ENCODE data around the gene RPTN. TPM values are rescaled to one million over a fixed set of nuclear protein-coding genes. Genes with fewer than 3 reads are reported as not detected.

Gene RPTN
- total RNA-seq, 6 donors from 2014 or later = not detected

DNA sequence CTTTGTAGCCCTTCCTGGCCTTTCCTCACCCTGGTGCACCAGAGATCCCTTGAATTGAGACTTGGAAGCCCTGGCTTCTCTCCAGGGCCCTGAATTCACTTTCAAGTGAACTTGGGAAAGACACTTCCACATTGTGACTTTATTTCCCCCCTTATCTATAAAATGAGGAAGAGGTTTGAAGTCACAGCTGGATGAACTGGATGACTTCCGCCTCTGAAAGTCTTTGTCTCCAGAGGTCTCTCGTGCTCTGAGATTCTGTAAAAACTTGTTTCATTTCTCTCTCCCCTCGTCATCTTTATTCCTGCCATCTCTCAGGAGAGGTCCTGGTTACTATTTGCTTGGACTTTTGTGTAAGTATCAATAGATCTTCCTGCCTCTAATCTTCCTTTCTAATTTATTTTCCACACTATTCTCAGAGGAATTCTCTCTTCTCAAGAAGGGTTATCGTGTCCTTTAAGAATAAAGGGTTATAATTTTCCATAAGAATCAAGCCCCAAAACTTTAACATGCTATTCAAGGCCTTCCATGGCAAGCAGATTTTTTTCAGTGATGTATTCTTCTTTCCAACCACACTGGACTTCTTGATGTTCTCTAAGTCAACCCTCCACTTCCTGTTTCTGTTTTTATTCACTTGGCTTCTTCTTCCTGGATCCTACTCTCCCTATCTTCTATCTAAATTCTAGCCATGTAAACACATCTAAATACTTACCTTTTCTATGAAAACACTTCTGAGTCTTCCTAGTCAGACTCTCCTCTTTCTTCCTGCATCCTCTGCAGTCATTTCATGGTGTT, 6.5 kb upstream of the RPTN start:
- H3K27me3 ChIP-seq = no peaks in the 10 kb centered on the region
- TF ChIP-seq, protein P1, sequence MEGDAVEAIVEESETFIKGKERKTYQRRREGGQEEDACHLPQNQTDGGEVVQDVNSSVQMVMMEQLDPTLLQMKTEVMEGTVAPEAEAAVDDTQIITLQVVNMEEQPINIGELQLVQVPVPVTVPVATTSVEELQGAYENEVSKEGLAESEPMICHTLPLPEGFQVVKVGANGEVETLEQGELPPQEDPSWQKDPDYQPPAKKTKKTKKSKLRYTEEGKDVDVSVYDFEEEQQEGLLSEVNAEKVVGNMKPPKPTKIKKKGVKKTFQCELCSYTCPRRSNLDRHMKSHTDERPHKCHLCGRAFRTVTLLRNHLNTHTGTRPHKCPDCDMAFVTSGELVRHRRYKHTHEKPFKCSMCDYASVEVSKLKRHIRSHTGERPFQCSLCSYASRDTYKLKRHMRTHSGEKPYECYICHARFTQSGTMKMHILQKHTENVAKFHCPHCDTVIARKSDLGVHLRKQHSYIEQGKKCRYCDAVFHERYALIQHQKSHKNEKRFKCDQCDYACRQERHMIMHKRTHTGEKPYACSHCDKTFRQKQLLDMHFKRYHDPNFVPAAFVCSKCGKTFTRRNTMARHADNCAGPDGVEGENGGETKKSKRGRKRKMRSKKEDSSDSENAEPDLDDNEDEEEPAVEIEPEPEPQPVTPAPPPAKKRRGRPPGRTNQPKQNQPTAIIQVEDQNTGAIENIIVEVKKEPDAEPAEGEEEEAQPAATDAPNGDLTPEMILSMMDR (IDR thresholded peaks at IDR 0.05) = no peak
- no peak for TF ChIP-seq EP300 (IDR thresholded peaks at IDR 0.05)
- TF ChIP-seq POLR2AphosphoS5 (IDR thresholded peaks at IDR 0.05) = no peak
- no peak for TF ChIP-seq POLR2A (IDR thresholded peaks at IDR 0.05)

DNA sequence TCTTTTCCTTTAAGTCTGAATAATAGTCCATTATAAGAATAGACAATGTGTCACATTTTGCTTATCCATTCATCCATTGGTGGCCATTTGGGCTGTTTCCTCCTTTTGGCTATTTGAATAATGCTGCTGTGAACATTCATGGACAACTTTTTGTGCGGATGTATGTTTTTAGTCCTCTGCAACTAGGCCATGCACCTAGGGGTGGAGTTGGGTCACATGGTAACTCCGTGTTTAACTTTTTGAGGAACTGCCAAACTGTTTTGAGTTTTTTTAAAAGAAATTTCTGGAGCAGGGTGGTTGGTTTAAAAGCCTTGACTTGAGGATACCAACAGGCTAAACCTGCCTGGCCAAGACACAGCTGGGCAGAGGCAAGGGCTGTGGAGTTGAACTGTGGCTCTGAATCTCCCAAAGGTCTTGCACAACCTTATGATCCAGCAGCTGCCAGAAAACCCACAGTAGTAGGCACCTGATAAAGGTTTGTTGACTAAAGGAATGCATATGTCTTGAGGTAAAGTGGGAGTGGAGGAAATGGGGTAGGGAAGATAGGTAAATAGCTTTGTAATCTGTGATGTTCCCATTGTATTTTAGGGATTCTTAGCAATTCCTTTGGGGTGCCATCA, 5.6 kb upstream of the RPTN start:
- Histone ChIP-seq H3K9me3 (no peaks in the 10 kb centered on the region), H3K36me3 (no peaks in the 10 kb centered on the region), H3K4me1 (peaks cover 2 to 19% (median 6%) of the 10 kb centered on the region in 4 donors), H3K27ac (peak overlapping the region in 1 of 4 donors; percentile 28), H3K4me3 (no peak overlapping the region), H3K27me3 (no peaks in the 10 kb centered on the region)
- 59 to 70% methylated on average over 2 of the region's 2 CpGs for WGBS, 2 donors
- no peak for ATAC-seq (ENCODE audit: low FRiP score in 2 of 2)
- DNase-seq = no peak
- TF ChIP-seq, protein P1 (IDR thresholded peaks at IDR 0.05) = no peak
- TF ChIP-seq POLR2AphosphoS5 (IDR thresholded peaks at IDR 0.05) (no peak), EP300 (IDR thresholded peaks at IDR 0.05) (no peak), POLR2A (IDR thresholded peaks at IDR 0.05) (no peak)

More for the DNA sequence above, 6.5 kb upstream of the RPTN start:
- Histone ChIP-seq H3K4me1 (peaks cover 5 to 22% (median 9%) of the 10 kb centered on the region in 4 donors), H3K27ac (peak overlapping the region in 1 of 4 donors; percentile 28), H3K4me3 (no peak overlapping the region), H3K36me3 (no peaks in the 10 kb centered on the region), H3K9me3 (no peaks in the 10 kb centered on the region)
- 71 to 84% methylated on average over 4 of the region's 4 CpGs for WGBS, 2 donors
- DNase-seq (no peak), ATAC-seq (ENCODE audit: low FRiP score in 2 of 2) (no peak)

DNA sequence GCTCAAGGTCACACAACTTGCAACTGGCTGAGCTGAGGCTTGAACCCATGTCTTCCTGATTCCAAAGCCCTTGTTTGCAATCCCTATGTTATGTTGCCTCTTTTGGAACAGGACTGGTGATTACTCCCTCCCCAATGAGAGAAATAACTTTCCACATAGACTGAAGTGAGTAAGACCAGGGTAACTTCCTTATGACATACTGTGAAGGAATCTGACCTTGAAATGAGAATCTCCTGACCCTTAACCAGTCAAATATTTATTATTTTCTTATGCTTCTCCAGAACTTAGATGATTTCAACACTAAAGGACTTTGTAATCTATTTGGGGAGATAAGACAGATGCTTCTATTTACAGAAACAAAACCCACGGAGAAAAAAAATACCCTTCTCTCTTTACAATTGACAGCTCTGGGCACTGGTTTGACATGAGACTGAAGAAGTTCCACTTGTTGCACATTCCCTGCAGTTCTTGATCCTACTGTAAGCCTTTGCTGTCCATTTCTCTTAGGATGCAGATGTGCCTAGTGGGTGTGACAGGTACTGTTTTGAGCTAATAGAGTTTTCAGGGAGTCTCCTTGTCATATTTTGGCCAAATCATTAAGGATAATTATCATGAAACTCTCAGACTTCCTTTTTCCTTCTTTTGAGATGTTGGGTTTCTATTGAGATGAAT, 3.9 kb upstream of the RPTN start:
- no peak for DNase-seq
- H3K27ac ChIP-seq = no peak overlapping the region
- no peaks in the 10 kb centered on the region for H3K36me3 ChIP-seq
- H3K9me3 ChIP-seq = no peaks in the 10 kb centered on the region
- no peak overlapping the region for H3K4me3 ChIP-seq
- WGBS, 2 donors = 42 to 47% methylated on average over 1 of the region's 1 CpG
- no peaks in the 10 kb centered on the region for H3K27me3 ChIP-seq
- TF ChIP-seq POLR2AphosphoS5 (IDR thresholded peaks at IDR 0.05) (no peak), EP300 (IDR thresholded peaks at IDR 0.05) (no peak), POLR2A (IDR thresholded peaks at IDR 0.05) (no peak)
- TF ChIP-seq, protein P1 (IDR thresholded peaks at IDR 0.05) = no peak
- ATAC-seq (ENCODE audit: low FRiP score in 2 of 2) = peak in 1 of 2 donors; percentile 66
- H3K4me1 ChIP-seq = peaks cover 0 to 6% (median 1%) of the 10 kb centered on the region in 4 donors

DNA sequence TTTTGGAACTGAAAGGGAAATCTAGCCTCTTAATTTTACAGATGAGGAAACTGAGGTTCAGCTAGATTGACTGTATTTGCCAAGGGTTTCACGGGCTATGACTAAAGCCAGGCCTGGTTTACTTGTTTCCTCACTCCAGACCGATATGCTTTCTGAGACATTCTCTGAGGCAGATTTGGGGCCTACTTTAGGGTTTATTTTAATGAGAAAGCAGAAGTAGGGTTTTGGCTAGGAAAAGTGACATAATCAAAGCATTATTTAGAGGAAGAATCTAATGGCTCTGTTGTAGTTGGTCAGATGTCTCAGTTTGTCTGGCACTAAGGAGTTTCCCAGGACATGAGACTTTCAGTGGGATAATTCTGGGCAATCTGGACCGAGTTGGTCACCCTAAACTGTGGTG, 1.5 kb upstream of the RPTN start:
- ATAC-seq (ENCODE audit: low FRiP score in 2 of 2) = peak in 1 of 2 donors; percentile 70
- Histone ChIP-seq H3K4me1 (no peaks in the 10 kb centered on the region), H3K4me3 (no peak overlapping the region), H3K27ac (peak overlapping the region in 1 of 4 donors; percentile 54), H3K9me3 (no peaks in the 10 kb centered on the region), H3K27me3 (no peaks in the 10 kb centered on the region), H3K36me3 (no peaks in the 10 kb centered on the region)
- 64 to 66% methylated on average over 3 of the region's 3 CpGs for WGBS, 2 donors
- TF ChIP-seq POLR2A (IDR thresholded peaks at IDR 0.05) (no peak), POLR2AphosphoS5 (IDR thresholded peaks at IDR 0.05) (no peak), EP300 (IDR thresholded peaks at IDR 0.05) (no peak)
- TF ChIP-seq, protein P1 (IDR thresholded peaks at IDR 0.05) = no peak
- no peak for DNase-seq

All from upper lobe of left lung (tissue), 6 donors.